GM20000 (cell line): ENCODE results near the gene JMJD1C.

ENCODE experiments used
- DNase-seq: peaks from one replicate; pipeline ENCODE4 v3.0.0; 2012; ENCODE audit warnings: low spot score
- CTCF ChIP-seq: IDR thresholded peaks from 2 replicates; pipeline ENCODE4 v1.5.1; 2012; ENCODE audit warnings: mild to moderate bottlenecking, control low read depth; ENCODE audit errors: extremely low read depth, missing control alignments

JMJD1C gene

GRCh38 chr10:63489838-63490237 is 24.1 kb upstream of the JMJD1C start:
- no peak for DNase-seq
- no peak for TF ChIP-seq CTCF

DNA sequence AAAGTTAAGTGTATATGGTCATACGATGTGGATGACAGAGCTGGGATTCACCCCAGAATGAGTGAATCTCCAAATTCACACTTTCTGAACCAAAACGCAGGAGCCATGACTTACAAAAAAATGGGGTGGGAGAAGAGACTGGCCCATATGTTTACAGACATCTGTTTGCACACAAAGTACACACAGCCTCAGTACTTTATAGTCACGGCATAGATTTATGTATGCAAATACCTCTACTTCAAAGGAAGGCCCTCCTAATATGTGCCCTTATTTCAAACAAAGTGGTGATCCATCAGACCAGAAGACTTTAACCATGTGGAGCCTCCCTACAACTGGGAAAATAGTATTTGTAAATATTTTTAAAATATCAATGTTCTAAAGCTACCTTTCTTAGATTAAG is 22.2 kb upstream of the JMJD1C start:
- no peak for TF ChIP-seq CTCF
- no peak for DNase-seq

GRCh38 chr10:63483983-63484382 is 18.2 kb upstream of the JMJD1C start:
- DNase-seq, result no peak
- no peak for TF ChIP-seq CTCF

- no peak for DNase-seq
- TF ChIP-seq CTCF, result no peak
These were observed 16.1 kb upstream of the JMJD1C start for GRCh38 chr10:63481815-63482421.

- DNase-seq, result no peak
- no peak for TF ChIP-seq CTCF
These were observed 14.5 kb upstream of the JMJD1C start for GRCh38 chr10:63480237-63480636.

DNA sequence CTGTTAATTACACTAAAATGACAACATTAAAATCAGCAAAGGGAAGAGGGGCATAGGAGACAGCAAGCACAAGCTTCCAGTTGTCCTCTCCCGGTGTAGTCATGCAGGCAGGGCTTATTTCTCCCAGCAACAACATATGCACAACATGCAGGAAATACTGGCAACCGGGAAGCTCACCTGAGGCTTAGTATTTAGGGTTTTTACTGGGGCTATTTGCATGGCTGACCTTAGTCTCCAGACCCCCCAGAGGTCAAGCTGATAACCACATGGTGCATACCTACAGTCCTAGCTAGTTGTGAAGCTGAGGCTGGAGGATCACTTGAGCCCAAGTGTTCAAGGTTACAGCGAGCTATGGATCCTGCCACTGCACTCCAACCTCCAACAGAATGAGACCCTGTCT is 12.8 kb upstream of the JMJD1C start:
- no peak for DNase-seq
- no peak for TF ChIP-seq CTCF

GRCh38 chr10:63477927-63478326 is 12.2 kb upstream of the JMJD1C start:
- DNase-seq, result no peak
- no peak for TF ChIP-seq CTCF

DNA sequence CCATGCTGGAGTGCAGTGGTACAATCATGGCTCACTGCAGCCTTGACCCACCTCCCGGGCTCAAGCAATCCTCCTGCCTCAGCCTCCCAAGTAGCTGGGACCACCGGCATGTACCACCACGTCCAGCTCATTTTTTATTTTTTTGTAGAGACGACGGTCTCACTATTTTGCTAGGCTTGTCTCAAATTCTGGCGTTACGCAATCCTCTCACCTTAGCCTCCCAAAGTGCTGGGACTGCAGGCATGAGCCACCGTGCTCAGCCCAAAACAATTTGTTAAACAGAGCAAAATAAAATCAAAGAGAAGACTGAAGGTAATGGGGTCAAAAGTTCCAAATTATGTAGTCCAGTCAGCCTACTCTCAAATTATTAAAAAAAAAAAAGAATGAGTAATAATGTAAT is 8.7 kb upstream of the JMJD1C start:
- no peak for TF ChIP-seq CTCF
- DNase-seq, result no peak
